ENCODE results near the gene SRRM3.
"Not testable (repeated sequence)": the region's sequence is repeated elsewhere in the genome, so short reads cannot be mapped to it uniquely, and the experiment has no call there.

SRRM3 gene

GRCh38 chr7:76318488-76319353 lies 117.0 kb downstream of the SRRM3 start:
- Histone ChIP-seq H3K4me3 (peak overlapping the region; percentile 53), H3K27me3 (ENCODE audit: low read depth) (no peaks in the 10 kb centered on the region), H3K36me3 (replicated peaks) (no peaks in the 10 kb centered on the region; the same call in 1 of the 2 replicates), H3K4me1 (peaks cover 12% of the 10 kb centered on the region), H3K9me3 (no peaks in the 10 kb centered on the region)
- peak; percentile 82 to 84 for DNase-seq (ENCODE audit: low spot score in 2 of 2)
- in situ Hi-C loops (cut with MboI; ENCODE audit: low sequenced_read_pairs) = no loop called here

GRCh38 chr7:76325092-76325491 lies 123.4 kb downstream of the SRRM3 start:
- DNase-seq (ENCODE audit: low spot score in 2 of 2) = no peak
- peaks cover 46% of the 10 kb centered on the region for H3K36me3 ChIP-seq (replicated peaks)
- H3K9me3 ChIP-seq = no peaks in the 10 kb centered on the region
- H3K27me3 ChIP-seq (ENCODE audit: low read depth) = no peaks in the 10 kb centered on the region
- H3K4me1 ChIP-seq = no peaks in the 10 kb centered on the region
- in situ Hi-C loops (cut with MboI; ENCODE audit: low sequenced_read_pairs) = no loop called here
- no peak overlapping the region for H3K4me3 ChIP-seq

- Histone ChIP-seq H3K27me3 (ENCODE audit: low read depth) (no peaks in the 10 kb centered on the region), H3K4me1 (no peaks in the 10 kb centered on the region), H3K4me3 (no peak overlapping the region), H3K9me3 (no peaks in the 10 kb centered on the region), H3K36me3 (replicated peaks) (peaks cover 53% of the 10 kb centered on the region)
- in situ Hi-C loops (cut with MboI; ENCODE audit: low sequenced_read_pairs) = no loop called here
- no peak for DNase-seq (ENCODE audit: low spot score in 2 of 2)
These were observed 124.1 kb downstream of the SRRM3 start for GRCh38 chr7:76325811-76326210.

GRCh38 chr7:76326646-76327233 lies 125.0 kb downstream of the SRRM3 start:
- H3K27me3 ChIP-seq (ENCODE audit: low read depth) = no peaks in the 10 kb centered on the region
- no peaks in the 10 kb centered on the region for H3K4me1 ChIP-seq
- in situ Hi-C loops (cut with MboI; ENCODE audit: low sequenced_read_pairs) = no loop called here
- no peaks in the 10 kb centered on the region for H3K9me3 ChIP-seq
- DNase-seq (ENCODE audit: low spot score in 2 of 2) = no peak
- no peak overlapping the region for H3K4me3 ChIP-seq
- peaks cover 57% of the 10 kb centered on the region for H3K36me3 ChIP-seq (replicated peaks)

GRCh38 chr7:76327610-76328009 lies 125.9 kb downstream of the SRRM3 start:
- Histone ChIP-seq H3K36me3 (replicated peaks) (peaks cover 60% of the 10 kb centered on the region), H3K4me1 (no peaks in the 10 kb centered on the region), H3K4me3 (no peak overlapping the region), H3K9me3 (no peaks in the 10 kb centered on the region), H3K27me3 (ENCODE audit: low read depth) (no peaks in the 10 kb centered on the region)
- DNase-seq (ENCODE audit: low spot score in 2 of 2) = no peak
- in situ Hi-C loops (cut with MboI; ENCODE audit: low sequenced_read_pairs) = no loop called here

- no peaks in the 10 kb centered on the region for H3K9me3 ChIP-seq
- no peak for DNase-seq (ENCODE audit: low spot score in 2 of 2)
- H3K36me3 ChIP-seq (replicated peaks) = peaks cover 62% of the 10 kb centered on the region
- H3K4me3 ChIP-seq = no peak overlapping the region
- no peaks in the 10 kb centered on the region for H3K27me3 ChIP-seq (ENCODE audit: low read depth)
- in situ Hi-C loops (cut with MboI; ENCODE audit: low sequenced_read_pairs) = no loop called here
- H3K4me1 ChIP-seq = no peaks in the 10 kb centered on the region
These were observed 126.7 kb downstream of the SRRM3 start for GRCh38 chr7:76328389-76328788.

GRCh38 chr7:76329479-76329878 lies 127.8 kb downstream of the SRRM3 start:
- Histone ChIP-seq H3K27me3 (ENCODE audit: low read depth) (no peaks in the 10 kb centered on the region), H3K36me3 (replicated peaks) (peaks cover 69% of the 10 kb centered on the region), H3K9me3 (no peaks in the 10 kb centered on the region), H3K4me1 (no peaks in the 10 kb centered on the region), H3K4me3 (no peak overlapping the region)
- in situ Hi-C loops (cut with MboI; ENCODE audit: low sequenced_read_pairs) = no loop called here
- DNase-seq (ENCODE audit: low spot score in 2 of 2) = no peak

GRCh38 chr7:76330261-76330660 lies 128.6 kb downstream of the SRRM3 start:
- no peaks in the 10 kb centered on the region for H3K4me1 ChIP-seq
- H3K36me3 ChIP-seq (replicated peaks) = peaks cover 69% of the 10 kb centered on the region
- H3K9me3 ChIP-seq = no peaks in the 10 kb centered on the region
- in situ Hi-C loops (cut with MboI; ENCODE audit: low sequenced_read_pairs) = no loop called here
- H3K27me3 ChIP-seq (ENCODE audit: low read depth) = no peaks in the 10 kb centered on the region
- DNase-seq (ENCODE audit: low spot score in 2 of 2) = no peak
- no peak overlapping the region for H3K4me3 ChIP-seq

GRCh38 chr7:76330673-76331072 lies 129.0 kb downstream of the SRRM3 start:
- Histone ChIP-seq H3K4me1 (no peaks in the 10 kb centered on the region), H3K4me3 (no peak overlapping the region), H3K36me3 (replicated peaks) (peaks cover 69% of the 10 kb centered on the region), H3K9me3 (no peaks in the 10 kb centered on the region), H3K27me3 (ENCODE audit: low read depth) (no peaks in the 10 kb centered on the region)
- no peak for DNase-seq (ENCODE audit: low spot score in 2 of 2)
- in situ Hi-C loops (cut with MboI; ENCODE audit: low sequenced_read_pairs) = no loop called here

- no peaks in the 10 kb centered on the region for H3K9me3 ChIP-seq
- no peaks in the 10 kb centered on the region for H3K27me3 ChIP-seq (ENCODE audit: low read depth)
- no peak overlapping the region for H3K4me3 ChIP-seq
- no peaks in the 10 kb centered on the region for H3K4me1 ChIP-seq
- no peak for DNase-seq (ENCODE audit: low spot score in 2 of 2)
- in situ Hi-C loops (cut with MboI; ENCODE audit: low sequenced_read_pairs) = no loop called here
- H3K36me3 ChIP-seq (replicated peaks) = peaks cover 65% of the 10 kb centered on the region
These were observed 130.4 kb downstream of the SRRM3 start for GRCh38 chr7:76332078-76332477.

GRCh38 chr7:76333511-76334101 lies 131.9 kb downstream of the SRRM3 start:
- no peak for DNase-seq (ENCODE audit: low spot score in 2 of 2)
- no peaks in the 10 kb centered on the region for H3K9me3 ChIP-seq
- peaks cover 58% of the 10 kb centered on the region for H3K36me3 ChIP-seq (replicated peaks)
- no peak overlapping the region for H3K4me3 ChIP-seq
- H3K27me3 ChIP-seq (ENCODE audit: low read depth) = no peaks in the 10 kb centered on the region
- in situ Hi-C loops (cut with MboI; ENCODE audit: low sequenced_read_pairs) = no loop called here
- H3K4me1 ChIP-seq = no peaks in the 10 kb centered on the region

GRCh38 chr7:76334320-76334967 lies 132.7 kb downstream of the SRRM3 start:
- H3K27me3 ChIP-seq (ENCODE audit: low read depth) = no peaks in the 10 kb centered on the region
- H3K9me3 ChIP-seq = no peaks in the 10 kb centered on the region
- DNase-seq (ENCODE audit: low spot score in 2 of 2) = no peak
- H3K4me1 ChIP-seq = no peaks in the 10 kb centered on the region
- peaks cover 54% of the 10 kb centered on the region for H3K36me3 ChIP-seq (replicated peaks)
- in situ Hi-C loops (cut with MboI; ENCODE audit: low sequenced_read_pairs) = no loop called here
- H3K4me3 ChIP-seq = no peak overlapping the region

- in situ Hi-C loops (cut with MboI; ENCODE audit: low sequenced_read_pairs); H3K4me1 ChIP-seq; H3K9me3 ChIP-seq; H3K27me3 ChIP-seq (ENCODE audit: low read depth); DNase-seq (ENCODE audit: low spot score in 2 of 2); H3K4me3 ChIP-seq: not testable (repeated sequence)
- peaks cover 50% of the 10 kb centered on the region for H3K36me3 ChIP-seq (replicated peaks)
These were observed 133.7 kb downstream of the SRRM3 start for GRCh38 chr7:76335417-76335816.

GRCh38 chr7:76336094-76336493 lies 134.4 kb downstream of the SRRM3 start:
- no peak for DNase-seq (ENCODE audit: low spot score in 2 of 2)
- H3K36me3 ChIP-seq (replicated peaks) = peaks cover 44% of the 10 kb centered on the region
- H3K27me3 ChIP-seq (ENCODE audit: low read depth) = no peaks in the 10 kb centered on the region
- H3K9me3 ChIP-seq = no peaks in the 10 kb centered on the region
- H3K4me1 ChIP-seq = no peaks in the 10 kb centered on the region
- no peak overlapping the region for H3K4me3 ChIP-seq
- in situ Hi-C loops (cut with MboI; ENCODE audit: low sequenced_read_pairs) = no loop called here
